B cell (primary cell): ENCODE measurements around the gene NDUFAB1. TPM values are rescaled to one million over a fixed set of nuclear protein-coding genes. Genes with fewer than 3 reads are reported as not detected.

Experiments
- ATAC-seq: fragments of 200-7000 bp; cut with Tn5 transposase; one replicate; pipeline ENCODE4 v1.10.0; 2021; ENCODE audit warnings: low read depth, mild to moderate bottlenecking, moderate number of reproducible peaks, moderate library complexity
- CTCF ChIA-PET: fragments of 350-600 bp; sonication (Branson Sonifier 250); formaldehyde crosslinking; loops from one replicate; lab custom pipeline; 2021; ENCODE audit warnings: antibody characterized with exemption, inconsistent platforms; lab: Charles Lee
- POLR2A ChIA-PET: fragments of 350-600 bp; sonication (Branson Sonifier 250); formaldehyde crosslinking; loops from one replicate; lab custom pipeline; 2021; ENCODE audit warnings: antibody characterized with exemption; lab: Charles Lee
- DNase-seq: peaks from one replicate; pipeline ENCODE4 v3.0.0; 2013
- H2AFZ ChIP-seq: 2 replicates; pipeline ENCODE4 v1.6.1; 2012; ENCODE audit warnings: mild to moderate bottlenecking, low read depth, low read length; ENCODE audit not compliant: insufficient read depth, poor library complexity, severe bottlenecking
- H3K27ac ChIP-seq, 2 donors: 1 replicate in 1 of 2; 2 replicates in 1 of 2; pipeline ENCODE4 v1.5.1; 2012 to 2013; ENCODE audit warnings: low read length in 2 of 2, mild to moderate bottlenecking in 2 of 2, moderate library complexity in 1 of 2
- H3K27me3 ChIP-seq, 4 experiments: fragments of 200-600 bp in 1 of 4; sonication (generic) in 1 of 4; replicated peaks in 1 of 4; 1 replicate in 2 of 4; 2 replicates in 2 of 4; pipeline versions ENCODE4 v1.6.1 to v1.7.0; 2013 to 2016; ENCODE audit warnings: low read length in 3 of 4, mild to moderate bottlenecking in 2 of 4, mixed read lengths in 1 of 4, moderate library complexity in 1 of 4; ENCODE audit not compliant: insufficient read depth in 4 of 4, control insufficient read depth in 3 of 4; ENCODE audit errors: control extremely low read depth in 1 of 4
- H3K36me3 ChIP-seq, 2 experiments: replicated peaks in 1 of 2; 1 replicate in 1 of 2; 2 replicates in 1 of 2; pipeline versions ENCODE4 v1.6.1 to v1.7.1; 2013; ENCODE audit warnings: low read length in 1 of 2; ENCODE audit not compliant: insufficient read depth in 2 of 2, control insufficient read depth in 1 of 2; ENCODE audit errors: control extremely low read depth in 1 of 2, extremely low read depth in 1 of 2
- H3K4me1 ChIP-seq, 2 donors: fragments of 200-600 bp in 1 of 2; sonication (generic) in 1 of 2; 1 replicate in 1 of 2; 2 replicates in 1 of 2; pipeline versions ENCODE4 v1.5.1 to v1.6.1; 2013 to 2017; ENCODE audit warnings: low read length in 2 of 2; ENCODE audit not compliant: control insufficient read depth in 2 of 2, insufficient read depth in 2 of 2
- H3K4me2 ChIP-seq: replicated peaks from 2 replicates; pipeline ENCODE3; 2012; ENCODE audit warnings: mild to moderate bottlenecking, low read depth, low read length; ENCODE audit not compliant: poor library complexity, severe bottlenecking
- H3K4me3 ChIP-seq, 5 experiments: fragments of 200-600 bp in 1 of 5; sonication (generic) in 1 of 5; 1 replicate in 3 of 5; 2 replicates in 2 of 5; pipeline versions ENCODE4 v1.5.1 to v1.7.0; 2011 to 2016; ENCODE audit warnings: low read length in 4 of 5, mild to moderate bottlenecking in 4 of 5, low read depth in 2 of 5, control low read depth in 1 of 5, moderate library complexity in 1 of 5; ENCODE audit not compliant: insufficient read depth in 1 of 5; ENCODE audit errors: control extremely low read depth in 1 of 5, extremely low read depth in 1 of 5
- H3K79me2 ChIP-seq: fragments of 200-600 bp; sonication (generic); one replicate; pipeline ENCODE4 v1.6.0; 2016; ENCODE audit warnings: low read length; ENCODE audit not compliant: control insufficient read depth, insufficient read depth
- H3K9ac ChIP-seq: fragments of 200-600 bp; sonication (generic); 2 replicates; pipeline ENCODE4 v1.6.1; 2017; ENCODE audit warnings: mild to moderate bottlenecking, low read length, moderate library complexity
- H3K9me3 ChIP-seq, 3 donors: one replicate each; pipeline versions ENCODE4 v1.6.1 to v1.7.1; 2013; ENCODE audit warnings: low read length in 2 of 3; ENCODE audit not compliant: control insufficient read depth in 2 of 3, insufficient read depth in 1 of 3; ENCODE audit errors: control extremely low read depth in 1 of 3
- H4K20me1 ChIP-seq: 2 replicates; pipeline ENCODE4 v1.6.0; 2012; ENCODE audit warnings: mild to moderate bottlenecking, low read length; ENCODE audit not compliant: insufficient read depth, control insufficient read depth, poor library complexity, severe bottlenecking
- H3K27ac Mint-ChIP-seq: one replicate; pipeline ENCODE4 v1.8.0; 2021; ENCODE audit warnings: mixed read lengths
- H3K27me3 Mint-ChIP-seq: one replicate; pipeline ENCODE4 v1.8.0; 2021; ENCODE audit warnings: mixed read lengths
- H3K4me1 Mint-ChIP-seq: one replicate; pipeline ENCODE4 v1.8.0; 2021; ENCODE audit warnings: mixed read lengths
- H3K4me3 Mint-ChIP-seq: one replicate; pipeline ENCODE4 v1.8.0; 2021; ENCODE audit warnings: mixed read lengths
- H3K9me3 Mint-ChIP-seq: one replicate; pipeline ENCODE4 v1.8.0; 2022; ENCODE audit warnings: mixed read lengths; ENCODE audit not compliant: insufficient read depth
- CTCF ChIP-seq: fragments of 200-600 bp; IDR thresholded peaks from one replicate; pipeline ENCODE4 v1.8.0; 2022; ENCODE audit warnings: antibody characterized with exemption, mild to moderate bottlenecking
- EZH2 ChIP-seq: IDR thresholded peaks from 2 replicates; pipeline ENCODE4 v1.6.1; 2012; ENCODE audit warnings: borderline replicate concordance, low read depth, mild to moderate bottlenecking, moderate library complexity, low read length; ENCODE audit not compliant: insufficient read depth, poor library complexity, severe bottlenecking
- WGBS: methylation state at CpG from one replicate; pipeline ENCODE4 v1.1.5; 2013; ENCODE audit warnings: missing lambda C conversion rate; ENCODE audit not compliant: insufficient coverage; 5-methylcytosine and 5-hydroxymethylcytosine counted together
- intact Hi-C: fragments of 100-400 bp; cut with micrococcal nuclease; formaldehyde crosslinking; loops from one replicate; pipeline ENCODE4 v1.10.0; 2022
- polyA plus RNA-seq: library from polyadenylated mRNA; depleted of rRNA; stranded (reverse); fragments of >200 nt; gene quantifications from 2 replicates; pipeline ENCODE4 v1.2.3, GENCODE V29; 2012
- total RNA-seq, 2 donors: library from RNA; stranded (reverse); fragments of 120-200 nt in 1 of 2; gene quantifications; 1 replicate in 1 of 2; 2 replicates in 1 of 2; pipeline versions ENCODE4 v1.2.3 to v1.2.4, GENCODE V29; 2013 to 2022

Gene NDUFAB1
- total and polyA plus RNA-seq, 2 donors (not counting 1 experiment from before 2014, with no cell fraction given), result 33.6 to 39.3 TPM

- no CpG with 5 or more reads among the region's 4 CpGs for WGBS
- DNase-seq, result no peak
- no peak for ATAC-seq
- H3K36me3 ChIP-seq, result peaks cover 3 to 39% of the 10 kb centered on the region in 2 experiments
- H3K9me3 ChIP-seq, result no peaks in the 10 kb centered on the region
- H3K4me3 ChIP-seq, result no peak overlapping the region
- no peak overlapping the region for H3K9ac ChIP-seq
- no peak overlapping the region for H3K27ac ChIP-seq
- ChIA-PET CTCF (no interaction called here), POLR2A (no interaction called here)
- H2AFZ ChIP-seq, result no peak overlapping the region
- H3K27me3 ChIP-seq, result no peaks in the 10 kb centered on the region
- Mint-ChIP-seq H3K4me3 (no peak overlapping the region), H3K27me3 (no peaks in the 10 kb centered on the region), H3K4me1 (no peaks in the 10 kb centered on the region), H3K9me3 (no peaks in the 10 kb centered on the region), H3K27ac (no peak overlapping the region)
- no peaks in the 10 kb centered on the region for H4K20me1 ChIP-seq
- H3K79me2 ChIP-seq, result no peaks in the 10 kb centered on the region
- no peak for TF ChIP-seq EZH2
- no peak for TF ChIP-seq CTCF
- H3K4me2 ChIP-seq, result no peak overlapping the region
- no peaks in the 10 kb centered on the region for H3K4me1 ChIP-seq
- intact Hi-C loops, result no loop called here
Measured at GRCh38 chr16:23579371-23579770, 16.7 kb downstream of the NDUFAB1 start.

GRCh38 chr16:23578101-23578830 lies 17.9 kb downstream of the NDUFAB1 start:
- POLR2A ChIA-PET, result no interaction called here
- H3K79me2 ChIP-seq, result no peaks in the 10 kb centered on the region
- intact Hi-C loops, result no loop called here
- no peaks in the 10 kb centered on the region for H4K20me1 ChIP-seq
- TF ChIP-seq EZH2 (no peak), CTCF (no peak)
- H3K27ac ChIP-seq, result no peak overlapping the region
- CTCF ChIA-PET, result interaction anchor here (0.6 kb wide), 1 partner anchor 162 kb away, joined by 3 read pairs; no protein-coding TSS in a partner anchor
- no peaks in the 10 kb centered on the region for H3K27me3 ChIP-seq
- no peak overlapping the region for H3K4me3 ChIP-seq
- Mint-ChIP-seq H3K4me3 (no peak overlapping the region), H3K4me1 (no peaks in the 10 kb centered on the region), H3K27me3 (no peaks in the 10 kb centered on the region), H3K27ac (no peak overlapping the region), H3K9me3 (no peaks in the 10 kb centered on the region)
- H3K9me3 ChIP-seq, result no peaks in the 10 kb centered on the region
- no peak for DNase-seq
- WGBS, result 100% methylated on average over 1 of the region's 5 CpGs
- H3K9ac ChIP-seq, result no peak overlapping the region
- ATAC-seq, result no peak
- H3K36me3 ChIP-seq, result peaks cover 3 to 41% of the 10 kb centered on the region in 2 experiments
- no peak overlapping the region for H2AFZ ChIP-seq
- no peaks in the 10 kb centered on the region for H3K4me1 ChIP-seq
- no peak overlapping the region for H3K4me2 ChIP-seq
